EH (cell line): ENCODE data around the gene TCAP.
A peak's percentile ranks its signal among the peaks of the same experiment; 100 is the strongest.

Source experiments
- DNase-seq: peaks from one replicate; pipeline ENCODE4 v3.0.0-alpha.2; 2015; ENCODE audit warnings: low read depth

TCAP gene

GRCh38 chr17:39629494-39629880 is 35.7 kb upstream of the TCAP start:
- DNase-seq: no peak

- DNase-seq: no peak
Observed at GRCh38 chr17:39629898-39630297, 35.3 kb upstream of the TCAP start.

- DNase-seq: no peak
Observed at GRCh38 chr17:39631403-39631802, 33.7 kb upstream of the TCAP start.

- DNase-seq: no peak
Observed at GRCh38 chr17:39632153-39632941, 32.8 kb upstream of the TCAP start.

- no peak for DNase-seq
Observed at GRCh38 chr17:39633570-39634183, 31.5 kb upstream of the TCAP start.

GRCh38 chr17:39634384-39634871 is 30.7 kb upstream of the TCAP start:
- peak; percentile 55 for DNase-seq

- no peak for DNase-seq
Observed at GRCh38 chr17:39635614-39636176, 29.5 kb upstream of the TCAP start.

GRCh38 chr17:39636587-39636926 is 28.6 kb upstream of the TCAP start:
- DNase-seq: no peak

GRCh38 chr17:39636927-39637736 is 28.0 kb upstream of the TCAP start, which contains the start of gene STARD3:
Gene STARD3, plus strand, starts transcription at chr17:39637144. Its CDS starts 16,388 bp downstream, at chr17:39653532.
- peak; percentile 86 for DNase-seq

GRCh38 chr17:39638317-39638716 is 26.8 kb upstream of the TCAP start:
- DNase-seq: no peak

GRCh38 chr17:39639043-39639442 is 26.1 kb upstream of the TCAP start:
- DNase-seq: no peak

- no peak for DNase-seq
Observed at GRCh38 chr17:39639566-39640458, 25.3 kb upstream of the TCAP start.

- no peak for DNase-seq
Observed at GRCh38 chr17:39640591-39641031, 24.5 kb upstream of the TCAP start.

- no peak for DNase-seq
Observed at GRCh38 chr17:39641097-39641496, 24.1 kb upstream of the TCAP start.

- DNase-seq: no peak
Observed at GRCh38 chr17:39641883-39642282, 23.3 kb upstream of the TCAP start.

- no peak for DNase-seq
Observed at GRCh38 chr17:39642291-39643074, 22.7 kb upstream of the TCAP start.

GRCh38 chr17:39643271-39643670 is 21.9 kb upstream of the TCAP start:
- peak; percentile 61 for DNase-seq

- DNase-seq: no peak
Observed at GRCh38 chr17:39647256-39647655, 17.9 kb upstream of the TCAP start.

GRCh38 chr17:39648616-39649366 is 16.4 kb upstream of the TCAP start:
- DNase-seq: no peak

GRCh38 chr17:39650121-39650579 is 15.0 kb upstream of the TCAP start:
- no peak for DNase-seq
